GM21723 (cell line): Measurements from ENCODE around the gene NOM1.

ENCODE experiments used
- ATAC-seq: cut with Tn5 transposase; IDR thresholded peaks from one replicate; pipeline ENCODE4 v1.9.1; 2021; ENCODE audit warnings: mild to moderate bottlenecking, moderate library complexity; ENCODE audit not compliant: unreplicated experiment

NOM1 gene

DNA sequence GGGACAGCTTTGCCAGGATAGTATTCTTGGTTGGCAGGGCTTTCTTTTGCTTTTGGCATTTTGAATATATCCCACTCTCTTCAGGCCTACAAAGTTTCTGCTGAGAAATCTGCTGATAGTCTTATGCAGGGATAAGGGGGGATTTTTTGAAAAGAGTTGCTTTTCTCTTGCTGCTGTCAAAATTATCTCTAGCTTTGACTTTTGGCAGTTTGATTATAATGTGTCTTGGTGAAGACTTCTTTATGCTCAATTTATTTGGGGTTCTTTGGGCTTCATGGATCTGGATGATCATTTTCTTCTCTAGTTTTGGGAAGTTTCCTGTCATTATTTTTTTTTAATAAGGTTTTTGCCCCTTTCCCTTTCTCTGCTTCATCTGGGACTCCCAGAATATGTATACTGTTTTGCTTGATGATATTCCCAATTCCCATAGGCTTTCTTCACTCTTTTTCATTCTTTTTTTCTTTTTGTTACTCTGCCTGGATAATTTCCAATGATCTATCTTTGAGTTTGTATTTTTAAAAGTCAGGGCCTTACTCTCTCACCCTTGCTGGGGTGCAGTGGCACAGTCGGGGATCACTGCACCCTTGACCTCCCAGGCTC, 29.6 kb downstream of the NOM1 start:
- no peak for ATAC-seq

DNA sequence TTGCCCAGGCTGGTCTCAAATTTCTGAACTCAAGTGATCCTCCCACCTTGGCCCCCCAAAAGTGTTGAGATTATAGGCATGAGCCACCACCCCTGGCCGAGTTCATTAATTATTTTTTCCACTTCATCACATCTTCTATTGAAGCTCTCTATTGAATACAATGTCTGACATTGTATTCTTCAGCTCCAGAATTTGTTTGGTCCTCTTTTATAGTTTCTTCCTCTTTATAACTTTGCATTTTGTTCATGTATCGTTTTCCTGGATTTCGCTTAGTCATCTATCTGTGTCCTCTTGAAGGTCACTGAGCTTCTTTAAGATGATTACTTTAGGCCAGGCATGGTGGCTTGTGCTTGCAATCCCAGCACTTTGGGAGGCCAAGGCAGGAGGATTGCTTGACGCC, 30.2 kb downstream of the NOM1 start:
- no peak for ATAC-seq

DNA sequence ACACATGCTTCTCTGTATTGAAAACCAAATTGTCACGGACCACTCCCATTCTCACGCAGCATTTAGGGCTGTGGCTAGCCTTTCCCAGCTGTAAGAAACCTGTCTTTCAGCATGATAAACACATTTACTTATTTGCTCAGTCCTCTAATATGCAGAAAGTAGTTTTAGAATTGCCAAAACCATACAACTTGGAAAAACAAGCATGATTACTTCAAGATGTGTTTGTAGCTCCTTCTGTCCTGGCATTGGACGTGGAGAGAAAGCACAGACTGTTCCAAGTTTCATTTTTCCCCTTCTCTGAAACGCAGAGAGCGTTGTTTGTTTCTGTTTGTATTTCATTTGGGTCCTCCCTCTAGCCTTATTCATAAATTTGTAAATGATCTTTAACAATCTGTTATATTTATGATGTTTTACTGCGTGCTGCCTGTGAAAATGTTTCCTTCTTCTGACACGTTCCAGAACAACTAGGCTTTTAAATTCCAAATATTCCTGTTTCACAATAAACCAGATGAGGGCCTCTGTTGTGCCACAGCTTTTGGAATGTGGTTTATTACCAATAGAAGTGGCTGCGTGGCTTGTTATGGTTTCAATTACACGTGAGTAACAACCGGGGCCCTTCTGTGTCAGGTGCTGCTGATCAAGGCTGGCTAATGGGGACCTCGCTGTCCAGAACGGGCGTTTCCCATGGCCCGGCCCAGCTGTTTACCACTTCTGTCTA, 34.8 kb downstream of the NOM1 start:
- ATAC-seq: no peak

DNA sequence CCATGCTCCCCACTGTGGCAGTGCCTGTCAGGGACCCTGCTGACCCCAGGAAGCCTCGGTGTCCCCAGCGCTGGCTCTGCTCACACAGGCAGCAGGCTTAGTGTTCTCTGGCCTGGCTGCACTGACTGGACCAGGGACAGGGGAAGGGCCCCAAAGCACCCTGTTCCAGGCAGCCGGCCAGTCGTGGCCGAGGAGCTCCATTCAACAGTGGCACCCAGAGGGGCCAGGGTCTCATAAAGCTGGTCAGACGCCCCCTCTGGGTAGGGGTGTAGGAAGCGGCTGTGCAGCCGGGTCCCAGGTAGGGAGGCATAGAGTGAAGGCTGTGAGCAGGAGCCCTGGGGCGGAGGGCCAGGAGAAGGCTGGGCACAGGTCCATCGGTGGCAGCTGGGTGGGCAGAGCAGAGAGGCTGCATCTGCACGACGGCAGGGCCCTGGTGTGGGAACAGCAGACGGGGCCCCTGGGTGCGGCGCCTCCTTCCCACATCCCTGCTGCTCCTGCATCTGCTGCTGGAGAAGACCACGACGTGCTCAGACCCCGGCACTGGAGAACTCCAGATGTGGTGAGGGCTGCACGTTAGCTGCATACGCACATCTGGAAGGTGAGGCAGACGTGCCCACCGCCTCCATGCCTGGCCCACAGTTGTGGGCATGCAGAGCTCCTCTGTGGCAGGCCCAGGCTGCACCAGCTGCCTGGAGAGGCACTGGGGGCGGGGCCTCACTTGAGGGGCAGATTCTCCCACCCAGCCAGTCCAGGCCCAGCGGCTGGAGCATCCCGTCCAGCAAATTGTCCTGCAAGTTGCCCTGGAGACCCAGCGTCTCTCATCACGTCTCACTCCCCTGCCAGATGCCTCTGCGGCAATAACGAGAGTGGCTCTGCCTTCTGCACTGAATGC, 35.8 kb downstream of the NOM1 start:
- ATAC-seq: no peak

DNA sequence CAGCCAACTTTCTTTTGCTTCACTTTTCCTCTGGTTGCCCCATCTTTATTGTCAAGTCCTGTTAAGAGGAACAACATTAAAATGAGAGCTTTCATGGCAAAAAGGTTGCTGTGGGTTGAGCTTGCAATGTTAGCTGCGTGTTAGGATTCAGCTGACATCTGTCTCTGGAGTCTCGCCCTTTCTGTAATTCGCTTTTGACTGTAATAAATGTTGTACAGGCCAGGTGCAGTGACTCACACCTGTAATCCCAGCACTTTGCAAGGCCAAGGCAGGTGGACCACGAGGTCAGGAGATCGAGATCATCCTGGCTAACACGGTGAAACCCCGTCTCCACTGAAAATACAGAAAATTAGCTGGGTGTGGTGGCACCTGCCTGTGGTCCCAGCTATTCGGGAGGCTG, 36.9 kb downstream of the NOM1 start:
- no peak for ATAC-seq

DNA sequence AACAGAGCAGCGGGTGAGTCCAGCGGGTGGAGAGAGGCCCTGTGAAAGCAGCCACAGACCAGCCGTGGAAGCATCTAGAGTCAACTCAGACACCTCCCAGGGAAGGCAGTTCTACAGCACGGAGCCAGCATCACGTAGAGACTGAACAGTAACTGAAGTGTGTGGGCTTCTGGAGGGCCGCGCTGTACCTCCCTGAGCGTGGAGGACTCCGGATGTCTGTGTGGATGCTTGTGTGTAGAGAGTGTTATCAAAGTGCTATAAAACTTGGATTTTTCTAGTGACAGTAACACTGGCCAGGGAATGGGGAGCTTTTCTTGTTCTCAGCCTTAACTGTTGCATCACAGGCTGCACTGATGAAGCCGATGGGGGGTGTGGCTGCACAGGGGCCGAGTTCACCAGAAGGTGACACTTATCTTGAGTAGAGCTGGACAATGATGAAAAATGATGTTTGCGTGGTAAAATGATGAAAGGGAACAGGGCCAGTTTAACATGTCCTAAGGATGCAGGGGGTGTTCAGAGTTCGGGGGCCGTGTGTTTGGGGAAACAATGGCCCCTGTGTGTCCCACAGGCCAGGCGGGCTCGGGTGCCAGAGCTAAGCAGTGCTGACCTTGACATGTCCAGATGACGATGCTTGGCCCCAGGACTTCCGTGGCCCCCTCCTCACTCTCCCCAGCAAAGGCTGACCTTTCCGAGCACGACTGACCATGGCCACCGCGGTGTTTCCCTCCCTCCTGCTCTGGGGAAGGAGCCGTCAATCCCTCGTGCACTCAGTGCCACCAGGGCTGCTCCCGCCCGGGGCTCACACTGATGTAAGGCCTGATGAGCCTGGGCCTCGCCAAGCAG, 39.1 kb downstream of the NOM1 start:
- no peak for ATAC-seq

DNA sequence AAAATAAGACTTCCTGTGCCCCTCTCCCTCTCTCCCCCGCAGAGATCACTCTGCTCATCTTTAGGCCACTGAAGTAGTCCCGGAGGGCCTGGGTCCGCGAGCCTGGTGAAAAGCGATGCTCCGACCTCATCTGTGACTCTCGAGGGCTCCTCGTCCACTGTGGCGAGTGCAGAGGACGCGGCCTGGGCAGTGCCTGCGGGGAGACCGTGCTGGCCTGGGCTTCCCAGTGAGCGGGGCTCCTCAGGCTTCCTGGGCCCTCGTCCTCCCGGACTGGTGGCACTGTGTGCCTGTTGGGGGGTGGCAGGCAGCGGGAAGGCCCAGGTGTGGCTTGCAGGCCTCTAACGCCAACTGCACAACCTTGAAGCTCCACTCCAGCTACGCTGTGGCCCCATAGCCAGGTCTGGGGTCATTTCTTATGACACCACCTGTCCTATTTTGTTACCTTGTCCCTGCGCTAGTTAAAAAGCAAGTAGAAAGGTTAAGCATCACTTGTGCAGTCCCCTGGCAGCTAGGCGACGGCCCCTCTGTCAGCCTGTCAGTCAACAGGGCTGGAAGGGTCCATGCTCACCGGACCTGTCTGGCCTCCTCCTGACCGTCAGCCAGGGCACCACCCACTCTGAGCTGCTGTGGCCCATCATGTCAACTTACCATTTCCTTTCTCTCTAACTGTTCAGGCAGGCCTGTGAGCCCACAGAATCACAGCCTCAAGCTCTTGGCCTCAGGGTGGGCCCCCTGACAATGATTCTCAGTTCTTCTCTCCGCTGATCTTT, 40.4 kb downstream of the NOM1 start:
- ATAC-seq: no peak

DNA sequence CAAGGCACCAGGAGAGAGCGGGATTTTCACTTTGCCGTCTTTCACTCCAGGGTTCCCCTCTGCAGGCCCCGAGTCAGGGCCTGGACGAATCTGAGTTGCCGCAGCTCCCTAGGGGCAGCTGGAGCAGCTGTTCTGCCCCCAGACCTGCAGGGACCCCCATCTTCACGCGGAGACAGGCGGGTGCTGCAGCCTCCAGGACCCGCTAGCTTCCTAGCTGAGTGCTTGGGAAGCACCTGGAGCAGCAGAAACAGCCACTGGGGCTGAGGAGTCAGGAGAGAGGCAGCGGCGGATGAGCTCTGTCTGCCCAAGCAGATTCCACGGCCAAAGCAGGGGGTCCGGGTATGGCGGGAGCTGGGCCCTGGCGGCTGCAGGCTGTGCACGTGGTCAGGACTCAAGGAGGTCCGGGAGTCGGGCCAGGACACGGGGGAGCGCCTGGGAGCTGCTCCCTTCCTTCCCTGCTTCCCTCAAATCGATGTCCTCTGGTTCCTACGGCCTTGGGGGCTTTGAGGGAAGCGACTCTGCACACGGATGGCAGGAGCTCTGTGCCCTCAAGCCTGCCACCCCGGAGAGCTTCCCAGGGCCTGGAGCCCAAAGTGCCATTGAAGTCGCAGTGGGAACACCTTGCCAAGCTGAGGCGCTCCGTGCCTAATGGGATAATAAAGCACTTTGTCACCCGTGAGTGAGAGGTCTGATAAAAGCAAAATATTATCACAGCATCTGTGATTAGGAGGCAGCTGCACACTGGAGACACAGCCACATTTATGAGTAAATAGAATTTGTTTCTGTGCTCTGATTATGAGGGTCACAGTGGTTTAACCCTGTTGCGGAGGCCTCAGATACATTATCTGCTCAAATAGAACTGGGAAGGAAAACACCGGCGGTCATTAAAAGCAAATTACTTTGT, 43.8 kb downstream of the NOM1 start:
- ATAC-seq: no peak

DNA sequence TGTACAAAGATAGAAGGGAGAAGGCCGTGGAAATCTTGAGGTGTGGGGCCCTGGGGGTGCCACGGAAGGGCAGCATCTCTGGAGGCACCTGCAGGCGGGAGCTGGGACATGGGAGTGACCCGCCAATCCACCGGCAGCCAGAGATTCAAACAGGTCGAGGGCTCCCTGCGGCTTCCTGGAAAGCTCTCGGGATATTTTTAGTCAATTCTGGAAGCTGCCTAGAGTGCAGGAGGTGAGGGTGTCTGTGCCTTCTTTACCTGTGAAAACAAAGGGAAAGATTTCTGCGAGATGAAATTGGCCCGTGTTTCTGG, 44.4 kb downstream of the NOM1 start:
- no peak for ATAC-seq

DNA sequence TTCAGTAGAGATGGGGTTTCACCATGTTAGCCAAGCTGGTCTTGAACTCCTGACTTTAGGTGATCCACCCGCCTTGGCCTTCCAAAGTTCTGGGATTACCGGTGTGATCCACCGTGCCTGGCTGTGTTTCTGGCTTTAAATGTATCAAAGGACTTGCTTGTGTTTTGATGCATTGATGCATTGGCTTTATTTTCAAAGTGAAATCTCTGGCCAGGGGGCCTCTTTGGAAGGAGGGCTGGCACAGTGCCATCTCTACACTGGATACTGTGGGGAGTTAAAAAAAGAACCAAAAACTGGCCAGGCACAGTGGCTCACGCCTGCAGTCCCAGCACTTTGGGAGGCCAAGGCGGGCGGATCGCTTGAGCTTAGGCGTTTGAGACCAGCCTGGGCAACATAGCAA, 44.9 kb downstream of the NOM1 start:
- ATAC-seq: no peak

DNA sequence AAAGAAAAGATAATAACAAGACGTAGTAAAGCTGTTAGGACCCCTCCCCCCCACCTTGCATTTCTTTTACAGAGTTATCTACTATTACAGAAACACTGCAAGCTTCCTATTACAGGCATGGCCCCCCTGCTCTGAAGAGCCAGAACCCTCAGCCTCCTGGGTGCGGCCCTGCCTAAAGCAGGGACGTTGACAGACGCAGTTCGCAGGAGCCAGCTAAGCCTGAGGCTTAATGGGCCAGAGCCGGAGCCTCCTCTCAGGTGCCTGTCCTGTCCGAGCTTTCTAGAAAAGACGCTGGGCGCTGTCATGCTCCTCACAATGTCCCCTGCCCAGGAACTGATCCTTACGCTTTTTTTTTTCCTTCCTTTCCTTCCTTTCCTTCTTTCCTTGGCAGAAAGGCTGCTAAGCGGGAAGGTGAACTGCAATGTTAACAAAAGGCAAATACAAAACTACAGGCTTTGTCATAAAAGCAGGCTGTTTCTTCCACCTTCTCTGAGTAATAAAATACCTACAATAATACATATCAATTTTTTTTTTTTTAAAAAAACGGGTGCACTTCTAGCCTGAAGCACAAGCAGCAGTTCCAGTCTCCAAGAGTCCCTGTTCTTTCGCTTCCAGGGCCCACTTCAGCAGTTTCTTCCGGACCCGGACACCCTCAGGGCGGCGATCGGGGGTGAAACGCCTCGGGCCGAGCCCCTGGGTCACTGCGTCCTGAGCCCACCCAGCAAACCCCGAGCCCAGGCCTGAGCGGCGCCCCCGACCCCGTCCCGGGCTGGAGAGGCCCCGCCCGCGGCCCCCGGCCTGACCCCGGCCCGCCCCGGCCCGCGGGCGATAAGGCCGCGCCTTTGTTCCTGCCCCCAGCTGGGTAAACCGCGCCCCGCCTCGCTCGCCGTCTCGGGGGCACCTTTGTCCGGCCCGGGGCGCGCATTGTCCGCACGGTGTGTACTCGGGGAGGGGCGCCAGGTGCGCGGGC, 49.8 kb downstream of the NOM1 start:
- peak; percentile 34 for ATAC-seq

DNA sequence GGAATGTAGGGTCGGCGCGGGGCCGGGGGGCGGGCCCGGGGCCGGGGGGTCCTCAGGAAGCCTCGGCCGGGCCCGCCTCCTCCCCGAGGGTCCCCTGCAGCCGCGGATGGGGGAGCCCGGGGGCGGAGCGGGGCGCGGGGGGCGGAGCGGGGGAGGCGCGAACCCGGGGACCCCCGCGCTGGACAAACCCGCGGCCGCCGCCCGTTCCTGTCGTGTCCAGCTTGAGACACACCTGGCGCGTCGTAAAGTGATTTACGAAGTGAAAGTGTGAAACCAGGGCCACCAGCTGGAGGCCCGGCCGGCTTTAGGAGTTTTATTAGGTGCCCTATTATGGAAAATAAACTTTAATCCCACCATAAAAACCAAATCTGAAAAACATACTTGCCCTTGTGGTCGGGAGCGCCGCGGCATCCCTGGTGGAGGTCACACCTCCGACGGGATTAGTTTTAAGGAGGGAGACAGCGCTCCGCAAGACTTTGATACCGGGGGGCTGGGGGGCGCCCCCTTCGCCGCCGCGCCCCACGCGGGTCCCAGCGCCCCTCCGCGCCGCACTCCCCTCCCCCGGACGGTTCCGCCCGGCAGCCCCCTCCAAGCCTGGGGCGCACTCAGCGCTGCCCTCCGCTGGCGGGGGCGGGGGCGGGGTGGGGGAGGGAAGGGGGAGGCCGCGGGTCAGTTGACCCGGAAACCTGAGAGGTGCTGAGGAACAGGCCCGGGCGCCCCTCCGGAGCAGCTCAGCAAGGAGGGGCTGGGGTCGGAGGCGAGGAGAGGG, 50.6 kb downstream of the NOM1 start:
- peak; percentile 49 for ATAC-seq

DNA sequence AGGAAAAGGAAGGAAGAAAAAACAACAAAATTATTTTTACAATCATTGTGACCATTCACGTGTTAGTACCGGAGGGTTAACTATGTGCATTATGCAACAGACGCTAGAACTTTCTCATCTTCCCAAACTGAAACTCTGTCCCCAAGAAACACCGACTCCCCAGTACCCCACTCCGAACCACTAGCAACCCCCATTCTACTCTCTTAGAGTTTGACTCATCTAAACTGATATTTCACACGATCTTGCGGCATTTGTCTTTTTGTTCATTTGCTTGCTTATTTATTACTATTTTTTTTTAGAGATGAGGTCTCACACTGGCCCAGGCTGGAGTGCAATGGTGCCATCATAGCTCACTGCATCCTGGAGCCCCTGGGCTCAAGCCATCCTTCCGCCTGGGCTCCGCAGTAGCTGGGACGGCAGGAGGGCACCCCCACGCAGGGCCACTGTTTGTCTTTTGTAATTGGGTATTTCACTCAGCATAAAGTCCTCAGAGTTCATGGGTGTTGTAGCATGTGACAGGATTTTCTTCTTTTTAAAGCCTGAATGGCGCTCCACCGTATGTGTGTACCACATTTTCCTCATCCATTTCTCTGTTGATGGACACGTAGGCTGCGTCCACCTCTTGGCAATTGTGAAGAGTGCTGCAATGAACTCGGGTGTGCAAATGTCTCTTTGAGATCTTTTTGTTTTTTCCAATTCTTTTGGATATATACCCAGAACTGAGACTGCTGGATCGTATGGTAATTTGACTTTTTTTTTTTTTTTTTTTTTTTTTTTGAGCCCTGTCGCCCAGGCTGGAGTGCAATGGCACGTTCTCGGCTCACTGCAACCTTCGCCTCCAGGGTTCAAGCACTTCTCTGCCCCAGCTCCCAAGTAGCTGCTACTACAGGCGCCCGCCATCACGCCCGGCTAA, 51.5 kb downstream of the NOM1 start:
- no peak for ATAC-seq

DNA sequence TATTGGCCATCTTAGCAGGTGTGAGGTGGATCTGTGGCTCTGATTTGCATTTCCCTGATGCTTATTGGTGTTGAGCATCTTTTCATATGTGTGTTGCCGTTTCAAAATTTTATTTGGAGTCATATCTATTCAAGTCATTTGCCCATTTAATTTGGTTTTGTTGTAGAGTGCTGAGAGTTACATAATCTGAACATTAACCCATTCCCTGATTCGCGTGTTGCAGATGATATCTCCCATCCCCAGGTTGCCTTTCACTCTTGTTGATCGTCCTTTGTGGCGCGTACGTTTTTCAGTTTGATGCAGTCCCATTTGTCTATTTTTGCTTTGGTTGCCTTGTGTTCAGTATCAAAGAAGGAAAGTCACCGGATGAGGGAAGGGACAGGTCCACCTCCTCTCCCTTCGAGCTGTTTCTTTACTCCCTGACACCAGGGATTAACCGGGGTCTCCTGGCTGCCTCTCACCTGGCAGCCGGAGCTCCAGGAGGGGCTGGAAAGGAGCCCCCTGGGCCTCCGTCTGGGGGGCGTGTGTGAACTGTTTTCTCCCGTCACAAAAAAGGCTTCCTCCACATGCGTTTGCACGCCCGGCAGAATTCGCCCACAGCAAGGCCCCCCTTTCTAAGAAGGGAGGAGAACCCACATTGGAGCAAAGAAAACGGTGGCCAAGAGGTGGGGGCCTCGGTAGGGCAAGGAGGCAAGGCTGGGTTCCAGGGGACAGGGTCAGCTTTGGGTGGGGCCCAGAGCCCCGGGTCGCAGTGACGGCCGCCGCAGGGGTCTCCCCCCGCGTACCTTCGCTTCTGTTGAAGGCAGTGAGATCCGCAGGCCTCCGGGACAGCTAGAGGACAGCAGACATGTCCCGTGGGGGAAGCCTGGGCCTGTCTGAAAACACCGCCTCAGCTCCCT, 52.7 kb downstream of the NOM1 start:
- ATAC-seq: no peak

DNA sequence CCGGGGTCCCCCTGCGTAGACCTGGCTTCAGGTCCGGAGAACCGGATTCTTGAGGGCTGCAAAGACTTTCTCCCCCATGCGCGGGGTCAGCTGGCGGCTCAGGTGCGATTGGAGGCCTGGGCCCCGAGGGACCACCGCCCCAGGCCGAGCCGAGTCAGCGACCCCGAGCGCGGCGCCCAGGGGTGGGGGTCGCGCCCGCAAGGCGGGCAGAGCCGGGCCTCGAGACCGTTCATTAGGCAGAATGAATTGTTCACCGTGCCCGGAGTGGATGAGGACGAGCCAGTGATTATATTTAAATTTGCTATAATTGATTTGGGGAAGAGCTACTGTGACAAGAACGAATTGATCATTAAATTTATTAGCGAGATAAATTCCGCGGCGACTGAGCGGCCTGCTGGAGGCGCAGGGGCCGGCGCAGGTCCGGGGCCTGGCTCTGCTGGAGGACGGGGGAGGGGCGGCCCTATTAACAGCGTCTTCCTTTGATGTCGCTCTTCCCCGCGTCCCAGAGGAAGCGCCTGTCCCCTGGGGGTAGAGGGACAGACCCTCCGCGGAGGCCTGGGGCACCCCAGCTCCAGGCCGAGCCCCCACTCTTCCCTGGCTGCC, 53.4 kb downstream of the NOM1 start:
- no peak for ATAC-seq
